NCI-H2081 treated with DMSO at 0.1 percent for 48 hours (cell line): ENCODE measurements around the gene PBOV1.

Experiments used
- DNase-seq: peaks from one replicate; lab custom pipeline; 2025; lab: John Stamatoyannopoulos, UW

PBOV1 gene

DNA sequence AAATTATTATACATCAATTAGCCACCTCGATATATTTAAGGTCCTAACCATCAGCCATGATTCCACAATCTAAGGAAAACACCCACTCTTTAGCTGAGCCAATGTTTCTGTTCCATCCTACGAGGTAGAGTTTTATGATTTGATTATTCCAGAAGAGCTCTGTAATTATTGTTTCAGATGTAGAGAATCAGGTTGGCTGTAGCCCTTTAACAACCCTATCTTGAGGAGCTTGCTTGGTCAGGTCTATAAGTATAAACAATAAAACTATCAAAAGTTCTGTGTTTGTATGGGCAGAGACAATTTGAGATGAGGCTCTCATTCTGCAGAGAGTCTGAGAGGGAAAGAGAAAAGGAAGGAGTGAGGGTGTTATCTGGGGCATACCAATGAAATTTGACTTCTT lies at the start of gene PBOV1:
TSS of gene PBOV1 (minus strand) at position 43 of the 400 bp plus-strand sequence. CDS start 96 bp downstream, outside the sequence.
- DNase-seq, result no peak

GRCh38 chr6:138266095-138266494 lies 47.8 kb upstream of the PBOV1 start:
- no peak for DNase-seq

- no peak for DNase-seq
Observed at GRCh38 chr6:138264372-138264880, 46.1 kb upstream of the PBOV1 start.

- DNase-seq, result no peak
Observed at GRCh38 chr6:138263963-138264362, 45.7 kb upstream of the PBOV1 start.

DNA sequence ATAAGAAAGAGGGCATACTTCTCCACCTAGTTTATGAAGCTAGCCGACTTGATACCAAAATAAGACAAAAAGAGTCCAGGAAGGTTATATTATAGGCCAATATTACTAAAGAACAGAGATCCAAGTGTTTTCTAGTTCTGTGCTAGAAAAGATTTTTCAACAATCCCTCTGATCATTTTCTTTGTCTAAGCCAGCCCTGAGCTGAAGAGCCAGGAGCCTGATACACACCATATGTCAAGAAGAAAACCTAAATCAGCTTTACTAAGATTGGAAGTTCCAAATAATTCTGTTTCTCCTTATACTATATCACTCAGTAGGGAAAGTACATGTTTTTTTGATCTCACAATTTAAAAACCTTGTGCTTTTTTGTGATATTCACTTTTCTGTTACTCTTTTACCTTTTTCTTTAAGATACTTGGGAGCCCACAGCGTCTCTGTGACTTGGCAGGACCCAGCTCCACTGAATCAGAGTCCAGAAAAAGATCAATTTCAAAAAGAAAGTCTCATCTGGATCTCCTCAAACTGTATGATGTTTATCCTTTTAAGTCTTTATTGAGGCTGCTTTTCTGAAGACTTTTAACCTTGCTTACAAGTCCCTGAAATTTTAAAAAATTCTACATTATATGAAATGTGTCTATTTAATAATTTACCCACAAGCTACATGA lies 43.0 kb upstream of the PBOV1 start:
- DNase-seq, result no peak

GRCh38 chr6:138258991-138259390 lies 40.7 kb upstream of the PBOV1 start:
- no peak for DNase-seq

DNA sequence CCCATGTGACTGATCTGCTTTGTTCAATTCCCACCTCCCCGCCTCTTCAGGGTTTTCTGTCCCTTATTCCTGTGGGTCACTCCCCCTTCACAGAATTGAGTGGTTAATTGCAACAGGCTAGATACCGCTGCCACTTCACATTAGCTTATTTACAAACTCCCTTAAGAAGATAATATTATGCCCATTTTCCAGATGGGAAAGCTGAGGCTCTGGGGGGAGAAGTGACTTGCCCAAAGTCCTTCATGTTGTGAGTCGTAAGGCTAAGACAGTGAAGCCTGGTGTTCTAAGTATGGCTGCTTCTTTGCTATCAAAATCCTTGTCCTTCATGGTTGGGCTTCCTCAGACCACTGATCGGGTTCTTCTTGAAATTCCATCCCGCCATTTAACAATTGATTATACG lies 39.9 kb upstream of the PBOV1 start:
- no peak for DNase-seq

DNA sequence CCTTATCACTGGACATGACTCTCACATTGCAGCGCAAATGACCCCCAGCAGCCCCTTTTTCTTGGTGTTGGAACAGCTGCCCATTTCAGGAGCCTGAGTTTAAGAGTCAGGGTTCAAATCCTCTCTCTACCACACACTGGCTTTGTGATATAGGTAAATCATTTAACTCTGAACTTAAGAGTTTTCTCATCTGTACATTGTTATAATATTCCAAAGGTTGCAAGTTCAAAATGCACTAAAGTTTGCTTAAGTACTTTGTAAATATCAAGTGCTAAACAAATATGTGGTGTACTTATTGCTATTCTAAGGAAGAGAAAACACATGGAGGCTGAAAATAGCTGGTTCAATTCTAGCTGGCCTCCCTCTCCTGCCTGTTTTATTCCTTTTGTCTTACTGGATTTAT lies 39.3 kb upstream of the PBOV1 start:
- DNase-seq, result no peak

GRCh38 chr6:138255443-138255842 lies 37.2 kb upstream of the PBOV1 start:
- DNase-seq, result no peak

- no peak for DNase-seq
Observed at GRCh38 chr6:138253731-138254130, 35.4 kb upstream of the PBOV1 start.

DNA sequence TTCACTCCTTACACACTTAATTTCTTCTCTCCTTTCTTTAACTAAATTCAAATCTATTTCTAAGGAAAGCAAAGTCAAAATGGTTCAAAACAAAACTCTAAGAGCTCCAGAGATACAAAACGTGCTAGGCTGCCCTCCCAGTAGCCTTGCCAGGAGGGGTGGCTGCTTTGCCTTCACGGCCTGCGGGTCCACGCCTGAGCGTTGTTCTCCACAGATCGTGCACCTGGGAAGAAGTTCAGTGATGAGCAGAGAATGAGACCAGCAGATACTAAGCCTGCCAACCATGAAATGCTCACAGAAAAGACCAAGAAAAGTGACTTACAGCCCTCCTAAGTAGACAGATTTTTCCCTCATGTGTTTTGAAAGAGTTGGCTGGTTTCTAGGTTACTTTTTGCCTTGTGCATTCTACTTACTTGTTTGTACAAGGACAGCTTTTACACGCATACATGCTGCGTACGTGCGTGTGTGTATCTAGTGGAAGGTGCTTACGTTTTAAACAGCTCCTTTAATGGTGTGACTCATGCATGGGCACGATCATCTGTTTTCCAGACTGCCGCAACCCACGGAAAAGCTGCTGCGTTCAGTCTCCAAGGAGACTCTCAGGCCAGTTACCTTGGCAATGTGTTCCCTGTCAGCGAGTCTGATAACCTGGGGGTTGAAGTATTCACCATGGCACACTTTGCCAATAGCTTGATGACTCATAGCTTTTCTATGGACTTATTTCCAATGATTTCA lies 32.4 kb upstream of the PBOV1 start:
- no peak for DNase-seq

DNA sequence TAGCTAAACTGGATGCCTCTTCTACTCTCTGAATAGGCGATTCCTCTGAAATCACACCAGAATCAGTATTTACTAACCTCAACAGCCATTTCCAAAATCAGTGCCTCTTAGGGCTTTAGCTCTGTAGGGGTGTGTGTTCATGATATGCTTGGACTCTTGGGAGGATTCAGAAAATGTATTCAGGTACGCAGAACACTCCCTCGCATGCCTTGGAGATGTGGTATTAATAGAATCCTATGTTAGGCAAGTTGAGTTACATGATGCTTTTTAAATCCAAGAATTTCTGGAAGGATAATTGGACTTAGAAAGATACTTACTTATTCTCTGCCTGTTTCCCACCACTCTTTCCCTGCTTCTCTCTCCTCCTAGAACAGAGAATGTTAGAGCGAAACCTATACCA lies 31.8 kb upstream of the PBOV1 start:
- DNase-seq, result no peak

DNA sequence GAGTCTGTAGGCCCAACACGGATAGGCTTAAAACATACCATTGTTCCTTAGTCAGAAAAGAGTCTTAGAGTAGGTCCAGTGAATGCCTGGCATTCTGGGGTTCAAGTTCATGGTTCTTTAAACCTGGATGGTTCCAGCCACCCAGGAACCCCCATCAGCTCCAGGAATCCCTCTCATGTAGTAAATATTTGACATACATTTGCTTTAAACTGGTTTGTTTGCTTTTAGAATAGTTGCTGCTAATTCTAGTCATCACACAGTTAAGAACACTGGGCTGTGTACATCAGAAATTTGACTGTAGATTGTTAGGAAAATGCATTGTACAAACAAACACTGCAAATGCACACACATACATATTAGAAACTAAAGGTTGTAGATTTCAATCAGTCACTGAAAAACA lies 30.6 kb upstream of the PBOV1 start:
- DNase-seq, result no peak

- no peak for DNase-seq
Observed at GRCh38 chr6:138248011-138248410, 29.7 kb upstream of the PBOV1 start.

DNA sequence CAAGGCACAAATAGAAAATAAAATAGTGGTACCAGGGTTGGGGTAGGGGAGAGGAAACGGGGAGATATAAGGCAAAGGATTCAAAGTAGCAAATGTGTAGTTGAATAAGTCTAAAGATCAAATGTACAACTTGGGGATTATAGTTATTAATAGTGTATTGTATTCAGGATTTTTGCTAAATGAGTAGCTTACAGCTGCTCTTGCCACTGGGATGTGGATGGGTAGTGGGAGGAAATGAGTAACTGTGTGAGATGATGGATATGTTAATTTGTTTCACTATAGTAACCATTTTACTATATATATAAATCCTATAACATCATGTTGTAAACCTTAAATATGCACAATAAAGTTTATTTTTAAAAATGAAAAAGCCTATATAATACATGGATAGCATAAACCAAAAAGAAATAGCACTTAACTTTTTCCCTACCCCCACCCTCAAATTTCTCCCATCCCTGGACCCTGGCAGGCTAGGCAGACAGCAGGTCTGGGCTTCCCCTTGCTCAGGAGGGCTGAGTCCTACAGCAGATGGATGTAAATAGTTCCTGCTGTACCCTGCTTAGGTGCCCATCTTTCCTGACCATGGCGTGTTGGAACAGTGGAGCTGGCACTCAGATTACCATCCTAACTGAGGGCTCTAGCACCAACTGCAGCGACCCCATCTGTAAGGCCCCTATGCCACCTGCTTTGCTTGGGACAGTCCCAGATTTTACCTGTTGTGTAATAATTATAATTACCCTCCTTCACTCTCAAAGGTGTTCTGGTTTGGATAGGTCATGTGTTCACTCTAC lies 28.6 kb upstream of the PBOV1 start:
- no peak for DNase-seq

DNA sequence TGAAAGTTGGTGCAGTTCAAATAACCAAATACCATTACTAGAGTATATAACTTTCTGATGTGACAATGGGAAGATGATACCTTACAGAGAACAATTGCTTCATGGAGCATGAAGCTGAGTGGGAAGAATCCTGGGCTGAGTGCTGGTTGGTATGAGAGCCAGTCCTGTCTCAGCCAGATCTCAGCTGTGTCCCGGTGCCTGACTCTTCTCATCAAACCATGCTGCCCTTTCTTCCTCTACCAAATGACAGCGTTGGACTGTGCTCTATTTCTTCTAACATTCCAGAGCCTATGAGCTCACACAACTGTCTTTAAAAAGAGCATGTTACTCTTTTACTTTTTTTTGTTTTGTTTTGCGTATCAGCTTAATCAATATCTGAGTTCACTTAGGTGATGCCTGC lies 27.5 kb upstream of the PBOV1 start:
- DNase-seq, result no peak

DNA sequence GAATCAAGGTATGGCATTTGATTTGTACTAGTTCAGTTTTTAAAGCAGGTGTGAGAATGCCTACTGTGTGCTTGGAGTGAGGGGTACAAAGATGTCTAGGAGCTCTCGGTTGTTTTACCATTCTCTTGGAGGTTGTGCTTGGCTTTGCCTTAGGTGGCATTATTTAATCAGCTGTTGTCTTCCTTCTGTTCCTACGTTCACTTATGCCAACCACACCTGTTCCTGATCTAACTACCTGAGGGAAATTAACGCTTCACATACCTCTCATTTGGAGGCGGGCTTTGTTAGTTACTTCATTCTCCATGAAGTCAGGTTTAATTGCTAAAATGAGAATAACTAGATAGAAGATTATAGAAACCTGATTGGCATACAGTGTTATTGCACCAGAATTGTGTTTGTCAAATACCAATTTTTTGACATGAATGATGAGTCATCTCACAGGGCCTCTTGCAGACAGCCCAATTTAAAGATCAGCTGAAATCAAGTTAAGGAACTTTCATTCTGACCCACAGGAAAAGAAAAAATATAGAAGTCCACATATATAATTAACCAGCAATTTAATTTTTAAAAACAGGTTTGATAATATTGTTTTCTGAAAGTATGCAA lies 24.8 kb upstream of the PBOV1 start:
- DNase-seq, result no peak

DNA sequence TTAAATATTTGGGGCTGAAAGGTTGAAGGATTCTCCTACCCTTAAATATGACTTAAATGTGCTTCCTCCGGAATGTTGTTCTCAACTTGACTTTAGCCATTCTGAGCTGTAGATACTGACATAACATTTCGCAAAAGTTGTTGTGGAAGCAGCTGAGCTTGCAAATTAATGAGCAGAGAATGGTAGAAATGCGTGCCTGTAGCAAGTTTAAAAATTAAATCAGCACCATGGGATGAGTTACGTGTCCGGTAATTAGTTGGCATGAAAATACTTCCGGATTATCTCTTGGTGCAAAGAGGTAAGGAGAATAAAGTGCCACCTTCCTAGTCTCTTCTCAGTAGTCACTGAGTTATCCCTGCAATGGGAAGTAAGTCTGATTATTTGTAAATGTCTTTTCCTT lies 23.6 kb upstream of the PBOV1 start:
- no peak for DNase-seq

DNA sequence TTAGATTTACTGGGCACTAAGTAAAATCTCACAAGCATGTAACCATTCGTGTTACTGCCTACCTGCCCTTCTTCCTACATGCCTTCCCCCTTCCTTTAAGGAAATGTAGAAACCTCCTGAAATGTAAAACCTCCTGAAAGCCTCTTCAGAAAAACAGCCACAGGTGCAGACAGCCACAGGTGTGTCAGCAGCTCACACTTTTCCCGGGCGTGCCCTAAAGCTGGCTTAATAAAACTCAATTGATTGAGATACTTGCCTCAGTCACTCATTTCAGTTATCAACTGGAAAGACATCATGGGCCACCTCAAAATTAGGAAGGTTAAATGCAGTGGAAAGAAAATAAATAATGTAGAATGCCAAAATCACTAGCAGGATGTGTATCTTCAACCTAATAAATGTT lies 23.1 kb upstream of the PBOV1 start:
- DNase-seq, result no peak

DNA sequence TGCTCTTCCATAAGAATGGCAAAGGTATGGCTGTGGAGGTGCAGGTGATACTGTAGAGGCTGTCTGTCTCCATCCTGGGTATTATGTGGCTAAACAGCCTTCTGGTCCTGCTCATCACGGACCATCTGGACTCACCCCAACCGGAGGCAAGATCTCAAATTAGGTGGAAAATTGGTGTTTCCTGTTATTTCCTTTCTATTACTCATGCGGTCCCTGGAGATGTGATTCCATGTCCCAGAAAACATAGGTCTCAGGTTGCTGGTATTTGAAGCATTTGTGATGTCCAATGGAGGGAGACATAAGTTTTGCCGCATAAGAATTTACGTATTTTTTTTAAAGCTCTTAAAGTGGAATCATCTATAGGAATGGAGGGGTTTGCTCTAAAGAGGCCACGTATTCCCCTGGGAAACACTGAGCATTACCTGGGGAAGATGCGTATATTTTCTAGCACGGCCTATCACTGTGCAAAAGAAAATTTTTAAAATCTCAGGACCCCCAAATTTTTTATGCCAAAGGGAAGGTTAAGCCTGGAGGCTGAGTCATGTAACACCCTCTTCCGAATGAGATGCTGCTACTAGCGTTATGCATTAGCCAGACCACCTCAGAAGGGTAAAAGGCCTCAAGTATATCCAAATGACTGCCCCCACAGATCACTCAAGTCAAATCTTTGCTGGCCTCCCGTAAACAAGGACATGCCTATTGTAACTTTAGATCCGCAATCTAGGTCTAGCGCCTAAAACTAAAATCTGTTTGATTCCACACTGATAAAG lies 22.4 kb upstream of the PBOV1 start:
- no peak for DNase-seq

DNA sequence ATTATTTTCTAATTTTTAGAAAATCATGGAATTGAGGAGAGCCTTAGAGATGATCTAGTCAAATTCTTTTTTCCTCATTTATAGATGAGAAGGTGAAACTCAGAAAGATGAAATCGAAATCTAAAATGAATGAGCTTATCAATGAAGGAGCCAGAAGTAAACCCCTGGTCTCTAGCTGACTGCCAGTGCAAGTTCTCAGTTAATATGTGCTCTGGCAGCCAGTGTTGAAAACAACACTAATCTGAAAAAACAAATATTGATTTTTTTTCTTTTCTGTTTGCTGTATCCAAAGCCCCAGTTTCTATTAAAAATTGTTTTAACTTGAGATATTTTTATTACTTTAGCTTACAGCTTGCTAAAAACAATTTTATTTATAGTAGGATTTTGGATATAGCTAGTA lies 21.5 kb upstream of the PBOV1 start:
- DNase-seq, result no peak

GRCh38 chr6:138238368-138238767 lies 20.1 kb upstream of the PBOV1 start:
- no peak for DNase-seq
